ENCODE results near the gene TBC1D22A. TPM values are rescaled to one million over a fixed set of nuclear protein-coding genes. Genes with fewer than 3 reads are reported as not detected.

Gene TBC1D22A
- total and polyA plus RNA-seq, 2 donors (not counting 3 experiments of a cell fraction or from before 2014, with no cell fraction given): 26.1 to 32.4 TPM

- no peaks in the 10 kb centered on the region for H3K9me1 ChIP-seq (replicated peaks; ENCODE audit: control insufficient read depth, extremely low read depth, insufficient read depth, low read length)
- H2AFZ ChIP-seq (ENCODE audit: low read depth, low read length): no peak overlapping the region
- no peaks in the 10 kb centered on the region for H3K4me1 ChIP-seq (ENCODE audit: control insufficient read depth, extremely low read depth, insufficient read depth, low read length)
- TF ChIP-seq JUN (IDR thresholded peaks at IDR 0.05; ENCODE audit: borderline replicate concordance, insufficient read depth, insufficient read length, low read depth): no peak
- dilution Hi-C loops (cut with MboI; ENCODE audit: extremely low pct_ligation_motif_present, low sequenced_read_pairs) (no loop called here), intact Hi-C loops (cut with micrococcal nuclease) (no loop called here)
- ChIA-PET CTCF (no interaction called here), POLR2A (no interaction called here)
- FAIRE-seq: no peak
- no peaks in the 10 kb centered on the region for H3K36me3 ChIP-seq (ENCODE audit: control insufficient read depth in 2 of 2, extremely low read depth in 1 of 2, insufficient read depth in 2 of 2, low read length in 2 of 2)
- no TSS peak for BruUV-seq (replicated peaks)
- no peak overlapping the region for H3K4me2 ChIP-seq (ENCODE audit: insufficient read depth, low read length)
- no peaks in the 10 kb centered on the region for H3K27me3 ChIP-seq (ENCODE audit: control insufficient read depth in 2 of 2, insufficient read depth in 2 of 2, low read length in 2 of 2)
- no peaks in the 10 kb centered on the region for H3K79me2 ChIP-seq (ENCODE audit: control insufficient read depth, insufficient read depth, low read length)
- H3K27ac ChIP-seq (ENCODE audit: insufficient read depth, low read depth, low read length): no peak overlapping the region
- no peak for DNase-seq (ENCODE audit: low read depth, low spot score)
- no peaks in the 10 kb centered on the region for H3K9me3 ChIP-seq (replicated peaks; ENCODE audit: control insufficient read depth, insufficient read depth, low read length)
- H3K9ac ChIP-seq (replicated peaks; ENCODE audit: extremely low read depth, insufficient read depth, low read length): no peak overlapping the region
- H3K4me3 ChIP-seq (replicated peaks in 1 of 3; ENCODE audit: insufficient read depth in 1 of 3, low read depth in 1 of 3, low read length in 3 of 3): no peak overlapping the region
- H4K20me1 ChIP-seq (replicated peaks; ENCODE audit: control insufficient read depth, extremely low read depth, insufficient read depth, low read length): no peaks in the 10 kb centered on the region
Observed at GRCh38 chr22:47157486-47158270, 395.2 kb downstream of the TBC1D22A start.

- CTCF ChIA-PET: no interaction called here
- no peak for DNase-seq (ENCODE audit: low read depth, low spot score)
- H2AFZ ChIP-seq (ENCODE audit: low read depth, low read length): no peak overlapping the region
Observed at GRCh38 chr22:47158457-47158856, 396.0 kb downstream of the TBC1D22A start.

More at GRCh38 chr22:47158457-47158856, 396.0 kb downstream of the TBC1D22A start:
- no TSS peak for BruUV-seq (replicated peaks)
- no peaks in the 10 kb centered on the region for H3K36me3 ChIP-seq (ENCODE audit: control insufficient read depth in 2 of 2, extremely low read depth in 1 of 2, insufficient read depth in 2 of 2, low read length in 2 of 2)
- no peaks in the 10 kb centered on the region for H3K9me3 ChIP-seq (replicated peaks; ENCODE audit: control insufficient read depth, insufficient read depth, low read length)
- no peak overlapping the region for H3K9ac ChIP-seq (replicated peaks; ENCODE audit: extremely low read depth, insufficient read depth, low read length)
- POLR2A ChIA-PET: no interaction called here
- no peaks in the 10 kb centered on the region for H3K9me1 ChIP-seq (replicated peaks; ENCODE audit: control insufficient read depth, extremely low read depth, insufficient read depth, low read length)
- dilution Hi-C loops (cut with MboI; ENCODE audit: extremely low pct_ligation_motif_present, low sequenced_read_pairs): no loop called here
- TF ChIP-seq POLR2A (IDR thresholded peaks at IDR 0.05; ENCODE audit: low read depth, low read length) (no peak), CTCF (IDR thresholded peaks at IDR 0.05; ENCODE audit: extremely low read depth in 1 of 2, insufficient read depth in 1 of 2, low read depth in 1 of 2, low read length in 2 of 2) (no peak), MYC (IDR thresholded peaks at IDR 0.05; ENCODE audit: low read depth, low read length) (no peak), EZH2 (IDR thresholded peaks at IDR 0.05; ENCODE audit: borderline replicate concordance, low read depth, low read length, severe bottlenecking) (no peak), JUN (IDR thresholded peaks at IDR 0.05; ENCODE audit: borderline replicate concordance, insufficient read depth, insufficient read length, low read depth) (no peak), MAX (IDR thresholded peaks at IDR 0.05; ENCODE audit: insufficient read depth, insufficient read length) (no peak), POLR2AphosphoS5 (IDR thresholded peaks at IDR 0.05; ENCODE audit: insufficient read depth, low read depth, low read length) (no peak), GATA2 (IDR thresholded peaks at IDR 0.05; ENCODE audit: insufficient read depth, insufficient read length, low read depth, low read length) (no peak)
- H3K79me2 ChIP-seq (ENCODE audit: control insufficient read depth, insufficient read depth, low read length): no peaks in the 10 kb centered on the region
- no peaks in the 10 kb centered on the region for H3K4me1 ChIP-seq (ENCODE audit: control insufficient read depth, extremely low read depth, insufficient read depth, low read length)
- H3K4me3 ChIP-seq (replicated peaks in 1 of 3; ENCODE audit: insufficient read depth in 1 of 3, low read depth in 1 of 3, low read length in 3 of 3): no peak overlapping the region
- H3K27ac ChIP-seq (ENCODE audit: insufficient read depth, low read depth, low read length): no peak overlapping the region
- intact Hi-C loops (cut with micrococcal nuclease): no loop called here
- H3K4me2 ChIP-seq (ENCODE audit: insufficient read depth, low read length): no peak overlapping the region
- FAIRE-seq: no peak
- no peaks in the 10 kb centered on the region for H4K20me1 ChIP-seq (replicated peaks; ENCODE audit: control insufficient read depth, extremely low read depth, insufficient read depth, low read length)
- H3K27me3 ChIP-seq (ENCODE audit: control insufficient read depth in 2 of 2, insufficient read depth in 2 of 2, low read length in 2 of 2): no peaks in the 10 kb centered on the region
